HG03354 (cell line): ENCODE data around the gene WDR1.

Experiments used
- ATAC-seq: cut with Tn5 transposase; IDR thresholded peaks from one replicate; pipeline ENCODE4 v1.9.1; 2021; ENCODE audit warnings: mild to moderate bottlenecking; ENCODE audit not compliant: unreplicated experiment, poor library complexity, severe bottlenecking

WDR1 gene, protein sequence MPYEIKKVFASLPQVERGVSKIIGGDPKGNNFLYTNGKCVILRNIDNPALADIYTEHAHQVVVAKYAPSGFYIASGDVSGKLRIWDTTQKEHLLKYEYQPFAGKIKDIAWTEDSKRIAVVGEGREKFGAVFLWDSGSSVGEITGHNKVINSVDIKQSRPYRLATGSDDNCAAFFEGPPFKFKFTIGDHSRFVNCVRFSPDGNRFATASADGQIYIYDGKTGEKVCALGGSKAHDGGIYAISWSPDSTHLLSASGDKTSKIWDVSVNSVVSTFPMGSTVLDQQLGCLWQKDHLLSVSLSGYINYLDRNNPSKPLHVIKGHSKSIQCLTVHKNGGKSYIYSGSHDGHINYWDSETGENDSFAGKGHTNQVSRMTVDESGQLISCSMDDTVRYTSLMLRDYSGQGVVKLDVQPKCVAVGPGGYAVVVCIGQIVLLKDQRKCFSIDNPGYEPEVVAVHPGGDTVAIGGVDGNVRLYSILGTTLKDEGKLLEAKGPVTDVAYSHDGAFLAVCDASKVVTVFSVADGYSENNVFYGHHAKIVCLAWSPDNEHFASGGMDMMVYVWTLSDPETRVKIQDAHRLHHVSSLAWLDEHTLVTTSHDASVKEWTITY

DNA sequence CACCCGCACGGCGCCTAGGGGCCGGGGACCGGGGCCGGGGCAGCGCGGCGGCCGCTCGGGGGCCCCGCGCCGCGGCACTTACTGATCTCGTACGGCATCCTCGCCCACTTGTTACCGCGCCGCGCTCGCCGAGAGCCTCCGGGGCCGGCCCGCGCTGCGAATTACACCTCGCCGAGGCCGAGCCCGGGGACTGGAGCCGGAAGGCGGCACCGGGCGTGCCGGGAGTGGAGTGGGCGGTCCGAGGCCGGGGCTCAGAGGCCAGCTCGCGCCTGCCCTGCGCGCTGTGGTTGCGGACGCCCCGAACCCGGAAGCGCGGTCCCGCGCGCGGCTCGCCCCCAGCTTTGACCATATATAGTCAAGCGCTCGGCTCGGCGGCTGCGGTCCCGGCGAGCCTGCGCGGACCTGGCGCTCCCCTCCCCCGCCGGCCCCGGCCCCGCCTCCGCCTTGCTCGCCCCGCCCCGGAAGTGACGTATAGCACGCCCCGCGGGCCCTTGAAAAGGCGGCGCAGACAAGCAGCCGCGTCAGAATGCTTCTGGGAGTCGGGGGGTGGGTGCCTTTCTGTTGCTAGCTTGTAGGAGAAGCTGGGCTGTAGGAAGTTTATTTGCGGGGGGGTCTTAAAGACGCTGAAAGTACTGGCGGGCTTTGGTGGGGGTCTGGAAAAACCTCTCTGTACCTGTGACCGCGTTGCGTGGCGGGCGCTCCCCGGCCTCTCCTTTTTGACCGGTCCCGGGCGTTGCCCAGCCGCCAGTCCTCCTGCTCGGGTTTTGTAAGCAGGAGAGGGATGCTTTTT is at the start of gene WDR1:
WDR1 (minus strand) TSS at position 231 of the 790 bp plus-strand sequence; CDS start at position 98, 133 bp downstream.
- ATAC-seq, result peak; percentile 89

GRCh38 chr4:10164877-10165283 is 48.3 kb upstream of the WDR1 start:
- ATAC-seq, result no peak

DNA sequence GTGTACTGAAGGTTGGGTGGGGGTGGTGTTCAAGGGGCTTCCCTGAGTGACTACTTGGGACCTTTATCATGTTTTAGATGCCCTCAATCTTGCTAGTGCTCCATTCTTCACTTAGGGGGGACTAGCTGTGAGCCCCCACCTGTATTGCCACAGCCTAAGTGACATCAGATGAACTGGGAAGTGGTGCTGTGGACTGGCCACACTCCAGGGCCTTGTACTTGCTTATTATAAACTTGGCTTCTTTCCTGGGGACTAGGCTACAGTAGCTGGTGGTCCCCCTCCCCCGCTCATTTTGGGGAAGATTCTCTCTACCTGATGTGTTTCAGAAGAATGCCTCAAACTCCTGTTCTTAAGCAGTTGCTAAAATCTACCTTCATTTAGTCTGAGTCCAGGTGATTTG is 46.7 kb upstream of the WDR1 start:
- ATAC-seq, result no peak

GRCh38 chr4:10162341-10163000 is 45.9 kb upstream of the WDR1 start:
- ATAC-seq, result no peak

- ATAC-seq, result no peak
Measured at GRCh38 chr4:10161840-10162239, 45.2 kb upstream of the WDR1 start.

DNA sequence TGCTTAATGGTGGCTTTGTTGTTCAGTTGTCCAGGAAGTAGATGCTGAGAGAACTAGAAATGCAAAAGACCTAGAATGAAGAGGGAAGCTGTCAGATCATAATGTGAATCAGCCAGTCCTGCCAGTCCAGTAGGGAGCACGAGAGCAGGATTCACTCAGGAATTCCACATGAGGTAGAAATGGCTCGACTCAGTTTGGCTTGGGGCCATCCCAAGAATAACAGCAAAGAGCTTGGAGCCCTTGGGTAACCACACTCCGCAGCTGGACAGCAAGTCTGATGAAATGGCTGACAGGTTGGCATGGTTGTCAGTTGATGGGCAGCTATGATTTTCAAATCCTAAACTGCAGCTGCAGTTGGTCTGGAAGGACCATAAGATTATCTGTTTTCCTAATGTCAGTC is 44.5 kb upstream of the WDR1 start:
- ATAC-seq, result no peak

DNA sequence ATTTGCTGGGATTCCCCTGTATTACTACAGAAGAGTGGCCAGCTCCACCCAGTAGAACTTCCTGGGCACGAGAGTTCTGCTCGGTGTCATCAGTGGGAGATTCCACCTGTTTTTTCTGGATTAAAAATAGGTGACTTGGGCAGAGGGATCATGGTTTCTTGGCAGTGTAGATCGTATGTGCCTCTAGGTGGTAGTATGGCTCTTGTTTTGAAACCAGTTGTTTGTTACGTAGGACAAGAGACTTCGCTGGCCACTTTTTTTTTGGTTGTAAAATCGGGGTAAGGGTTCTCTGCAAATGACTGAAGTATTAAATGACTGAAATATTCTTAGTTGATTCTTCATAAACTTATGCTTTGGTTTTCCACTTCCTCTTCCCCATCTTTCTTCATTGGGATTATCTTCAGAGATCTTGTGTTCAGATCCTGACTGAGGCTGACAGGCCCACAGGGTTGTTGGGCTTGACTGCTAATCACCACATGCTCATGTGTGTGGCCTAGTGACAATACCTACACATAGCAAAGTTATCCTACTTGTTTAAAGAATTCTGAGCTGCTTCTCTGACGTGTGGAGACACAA is 43.8 kb upstream of the WDR1 start:
- ATAC-seq, result no peak

- no peak for ATAC-seq
Measured at GRCh38 chr4:10159671-10160070, 43.1 kb upstream of the WDR1 start.

- ATAC-seq, result no peak
Measured at GRCh38 chr4:10158333-10158942, 41.8 kb upstream of the WDR1 start.

GRCh38 chr4:10157478-10158332 is 41.1 kb upstream of the WDR1 start:
- ATAC-seq, result peak; percentile 83

DNA sequence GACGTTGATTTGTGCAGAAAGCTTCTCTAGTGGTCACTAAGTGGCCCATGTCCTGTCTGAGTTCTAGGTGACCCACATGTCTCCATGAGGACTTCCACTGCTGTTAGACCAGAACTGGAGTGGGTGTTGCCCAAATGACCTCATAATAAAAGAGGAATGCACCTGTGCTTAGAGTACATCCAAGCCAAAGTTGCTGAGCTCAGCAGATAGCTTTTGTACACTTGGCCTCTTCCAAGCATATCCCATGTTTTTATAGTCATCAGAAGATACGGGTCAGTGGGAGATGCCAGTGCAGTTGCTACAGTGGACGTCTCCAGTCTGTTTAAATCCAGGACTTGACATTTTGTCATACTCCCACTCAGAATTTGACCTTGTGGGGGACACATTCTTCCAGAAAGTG is 37.6 kb upstream of the WDR1 start:
- ATAC-seq, result no peak

GRCh38 chr4:10153161-10153560 is 36.6 kb upstream of the WDR1 start:
- no peak for ATAC-seq

DNA sequence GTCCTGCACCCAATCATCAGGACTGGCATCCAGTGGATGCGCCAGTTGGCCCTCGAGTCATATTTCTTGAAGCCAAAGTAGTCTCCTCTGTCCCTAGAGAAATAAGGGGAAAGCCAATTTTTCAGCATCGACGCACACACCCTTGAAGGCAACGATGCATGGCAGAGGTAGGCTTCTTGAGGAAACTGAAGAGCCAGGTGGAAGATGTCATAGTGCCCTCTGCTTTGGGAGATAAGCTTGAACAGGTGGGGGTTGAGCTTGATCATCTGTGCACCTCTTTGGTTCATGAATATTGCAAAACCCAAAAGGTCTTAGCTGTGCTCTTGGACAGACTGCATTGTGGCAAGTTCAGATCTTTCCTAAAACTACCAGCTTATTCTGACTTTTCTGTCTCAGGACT is 34.6 kb upstream of the WDR1 start:
- ATAC-seq, result peak; percentile 70

DNA sequence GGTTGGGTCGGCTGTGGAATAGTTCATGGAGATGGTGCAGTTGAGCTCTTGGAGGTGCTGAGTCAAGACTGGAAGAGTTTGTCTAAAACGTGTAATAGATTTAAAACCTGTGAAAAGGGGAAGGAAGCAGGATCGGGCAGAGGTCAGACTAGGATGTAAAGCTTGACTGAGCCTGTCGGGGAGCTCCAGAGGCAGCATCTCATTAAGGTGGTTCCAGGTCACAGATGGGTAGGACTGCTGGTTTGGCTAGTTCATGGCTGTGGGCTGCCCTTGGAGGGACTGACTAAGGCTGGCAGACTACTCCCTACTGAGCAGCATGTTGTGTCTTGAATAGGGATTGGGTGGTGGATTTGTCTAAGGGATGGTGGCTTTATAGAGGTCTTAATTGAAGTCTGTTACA is 28.4 kb upstream of the WDR1 start:
- ATAC-seq, result no peak

- no peak for ATAC-seq
Measured at GRCh38 chr4:10144479-10144878, 27.9 kb upstream of the WDR1 start.

GRCh38 chr4:10143171-10143570 is 26.6 kb upstream of the WDR1 start:
- ATAC-seq, result no peak

DNA sequence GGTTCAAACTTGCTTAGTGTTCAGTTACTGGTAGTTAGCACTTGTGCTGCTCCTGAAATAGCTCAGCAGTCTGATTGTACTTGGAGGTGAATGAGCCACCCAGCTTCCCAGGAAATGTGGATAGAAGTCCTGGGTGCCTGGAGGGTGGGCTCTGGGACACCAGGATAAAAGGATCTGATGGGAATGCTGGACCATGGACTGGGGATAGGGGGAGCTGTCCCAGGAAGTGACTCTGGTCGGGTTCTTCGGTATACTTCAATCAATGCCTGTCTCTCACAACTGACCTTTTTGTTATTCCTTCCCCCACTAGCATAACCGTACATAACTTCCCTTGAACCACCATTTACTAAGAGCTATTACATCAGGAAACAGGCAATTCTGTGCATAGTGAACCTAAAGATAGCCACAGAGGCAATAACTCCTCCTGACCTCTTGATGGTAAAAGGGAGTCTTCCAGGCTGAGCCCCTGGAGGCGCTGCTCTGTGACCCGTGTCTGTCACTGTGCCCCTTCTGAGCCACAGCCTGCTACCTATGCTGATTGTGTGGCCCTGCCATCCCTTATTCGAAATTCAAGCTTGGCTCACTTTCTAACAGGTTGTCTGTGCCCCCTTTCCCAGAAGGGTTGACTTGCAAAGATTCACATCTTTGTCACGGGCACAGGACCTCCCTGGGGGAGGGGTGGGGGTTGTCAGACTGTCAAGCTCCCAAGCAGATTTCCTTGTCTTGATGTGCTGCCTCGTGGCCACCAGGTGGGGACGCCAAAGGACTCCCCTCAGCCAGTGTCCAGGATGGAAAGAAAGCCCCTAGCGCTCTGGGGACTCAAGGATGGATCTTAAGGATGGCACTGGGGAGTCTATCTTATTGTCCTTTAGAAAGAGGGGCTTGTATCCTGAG is 24.5 kb upstream of the WDR1 start:
- no peak for ATAC-seq

DNA sequence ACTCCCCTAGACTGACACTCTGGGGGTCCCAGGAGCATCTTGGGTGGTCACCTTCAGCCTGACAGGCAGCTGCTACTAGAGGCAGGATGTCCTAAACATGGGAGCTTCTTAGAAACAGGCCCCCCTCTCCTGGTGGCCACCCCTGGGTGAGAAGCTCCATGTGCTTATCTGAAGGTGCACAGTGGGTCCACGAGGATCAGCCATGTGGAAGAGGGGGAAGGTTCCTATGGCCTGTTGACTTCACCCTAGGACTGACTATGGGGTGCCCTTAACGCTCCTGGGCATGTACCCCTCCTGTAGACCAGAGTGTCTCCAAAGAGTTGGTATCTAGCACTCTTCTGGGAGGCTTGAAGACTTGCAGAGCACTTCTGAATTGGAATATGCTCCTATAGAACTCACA is 22.9 kb upstream of the WDR1 start:
- no peak for ATAC-seq
